Nephron progenitor cell (in vitro differentiated cells): ENCODE results near the gene TFAP2C.
"Not testable (repeated sequence)": the region's sequence is repeated elsewhere in the genome, so short reads cannot be mapped to it uniquely, and the experiment has no call there.

ENCODE experiments used
- DNase-seq: peaks from one replicate; pipeline ENCODE4 v3.0.0; 2021
- H3K27ac Mint-ChIP-seq: 2 replicates; pipeline ENCODE4 v1.8.0; 2021; ENCODE audit warnings: mild to moderate bottlenecking, moderate library complexity, mixed read lengths
- H3K27me3 Mint-ChIP-seq: 2 replicates; pipeline ENCODE4 v1.8.0; 2021; ENCODE audit warnings: mild to moderate bottlenecking, low read depth, mixed read lengths; ENCODE audit not compliant: poor library complexity
- H3K36me3 Mint-ChIP-seq: 2 replicates; pipeline ENCODE4 v1.8.0; 2021; ENCODE audit warnings: low read depth, mixed read lengths
- H3K4me1 Mint-ChIP-seq: 2 replicates; pipeline ENCODE4 v1.8.0; 2021; ENCODE audit warnings: mixed read lengths
- H3K4me3 Mint-ChIP-seq: 2 replicates; pipeline ENCODE4 v1.8.0; 2021; ENCODE audit warnings: mild to moderate bottlenecking, moderate library complexity, mixed read lengths
- H3K9me3 Mint-ChIP-seq: 2 replicates; pipeline ENCODE4 v1.8.0; 2021; ENCODE audit warnings: mild to moderate bottlenecking, moderate library complexity, mixed read lengths
- CTCF ChIP-seq: fragments of 200-600 bp; sonication (generic); IDR thresholded peaks from 2 replicates; pipeline ENCODE4 v1.5.0; 2021; ENCODE audit warnings: antibody characterized with exemption

The TFAP2C gene

DNA sequence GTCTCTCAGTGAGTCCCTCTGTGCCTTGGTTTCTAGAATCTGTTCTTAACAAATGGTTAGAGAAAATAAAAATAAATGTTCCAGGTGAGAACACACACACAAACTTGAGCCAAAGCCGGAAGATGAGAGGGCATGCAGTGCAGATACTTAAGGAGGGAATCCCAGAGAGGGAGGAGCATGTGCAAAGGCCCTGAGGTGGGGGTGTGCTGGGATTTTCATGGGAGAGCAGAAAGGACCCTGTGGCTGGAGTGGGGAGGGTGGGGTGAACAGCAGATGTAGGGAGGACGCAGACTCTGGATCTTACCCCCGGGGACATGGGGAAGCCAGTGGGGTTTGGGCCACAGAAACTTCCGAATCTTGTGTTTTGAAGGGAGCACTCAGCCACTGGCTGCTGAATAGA, 17.5 kb downstream of the TFAP2C start:
- no peak for DNase-seq
- Mint-ChIP-seq H3K36me3 (no peaks in the 10 kb centered on the region), H3K4me3 (no peak overlapping the region), H3K27me3 (peaks cover 27% of the 10 kb centered on the region), H3K9me3 (no peaks in the 10 kb centered on the region), H3K27ac (no peak overlapping the region), H3K4me1 (no peaks in the 10 kb centered on the region)
- no peak for TF ChIP-seq CTCF

DNA sequence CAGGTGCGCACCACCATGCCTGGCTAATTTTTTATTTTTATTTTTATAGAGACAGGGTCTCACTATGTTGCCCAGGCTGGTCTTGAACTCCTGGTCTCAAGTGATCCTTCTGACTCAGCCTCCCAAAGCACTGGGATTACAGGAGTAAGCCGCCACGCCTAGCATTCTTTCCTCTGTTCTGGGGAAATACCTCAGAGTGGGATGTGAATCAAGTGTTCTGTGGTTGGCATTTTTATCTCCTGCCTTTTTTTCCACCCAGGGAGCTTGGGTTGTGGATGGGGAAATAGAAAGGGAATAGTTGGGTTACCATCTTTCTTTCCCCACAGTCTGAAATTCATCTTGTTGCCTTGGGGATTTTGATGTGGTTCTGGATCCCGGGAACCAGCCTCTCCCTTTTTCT, 24.1 kb downstream of the TFAP2C start:
- H3K9me3 Mint-ChIP-seq = no peaks in the 10 kb centered on the region
- H3K36me3 Mint-ChIP-seq = no peaks in the 10 kb centered on the region
- H3K4me1 Mint-ChIP-seq = no peaks in the 10 kb centered on the region
- TF ChIP-seq CTCF = no peak
- H3K27ac Mint-ChIP-seq = no peak overlapping the region
- H3K4me3 Mint-ChIP-seq = no peak overlapping the region
- DNase-seq = no peak
- peaks cover 12% of the 10 kb centered on the region for H3K27me3 Mint-ChIP-seq

GRCh38 chr20:56656632-56657031, 27.5 kb downstream of the TFAP2C start:
- TF ChIP-seq CTCF = no peak
- no peak for DNase-seq

DNA sequence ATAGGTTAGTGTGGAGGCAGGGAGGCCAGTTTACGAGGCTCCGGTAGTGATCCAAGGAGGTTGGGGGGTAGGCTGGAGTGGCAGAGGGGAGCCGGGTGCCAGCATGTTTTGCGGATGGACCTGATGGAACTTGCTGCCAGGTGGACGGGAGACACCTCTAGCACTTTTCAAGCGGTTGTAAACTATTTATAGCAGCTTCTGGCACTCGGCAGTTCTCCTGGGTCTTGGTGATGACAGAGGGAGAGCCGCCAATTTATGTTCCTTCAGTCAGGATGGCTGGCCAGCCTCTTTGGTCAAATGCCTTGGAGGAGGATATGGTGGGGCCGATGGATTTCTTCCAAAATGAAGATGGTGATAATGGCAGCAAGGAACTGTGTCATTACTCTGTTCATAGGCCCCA, 28.8 kb downstream of the TFAP2C start:
- no peak overlapping the region for H3K27ac Mint-ChIP-seq
- no peak for TF ChIP-seq CTCF
- H3K9me3 Mint-ChIP-seq = no peaks in the 10 kb centered on the region
- H3K27me3 Mint-ChIP-seq = peaks cover 12% of the 10 kb centered on the region
- DNase-seq = no peak
- H3K4me1 Mint-ChIP-seq = no peaks in the 10 kb centered on the region
- no peak overlapping the region for H3K4me3 Mint-ChIP-seq
- H3K36me3 Mint-ChIP-seq = no peaks in the 10 kb centered on the region

More at GRCh38 chr20:56656632-56657031, 27.5 kb downstream of the TFAP2C start:
- no peaks in the 10 kb centered on the region for H3K36me3 Mint-ChIP-seq
- no peaks in the 10 kb centered on the region for H3K9me3 Mint-ChIP-seq
- H3K27ac Mint-ChIP-seq = no peak overlapping the region
- no peak overlapping the region for H3K4me3 Mint-ChIP-seq
- no peaks in the 10 kb centered on the region for H3K4me1 Mint-ChIP-seq
- H3K27me3 Mint-ChIP-seq = peaks cover 15% of the 10 kb centered on the region

GRCh38 chr20:56658341-56658947, 29.3 kb downstream of the TFAP2C start:
- not testable (repeated sequence) for H3K27ac Mint-ChIP-seq, H3K9me3 Mint-ChIP-seq, H3K36me3 Mint-ChIP-seq, H3K4me1 Mint-ChIP-seq, H3K4me3 Mint-ChIP-seq, DNase-seq
- H3K27me3 Mint-ChIP-seq = peaks cover 12% of the 10 kb centered on the region

DNA sequence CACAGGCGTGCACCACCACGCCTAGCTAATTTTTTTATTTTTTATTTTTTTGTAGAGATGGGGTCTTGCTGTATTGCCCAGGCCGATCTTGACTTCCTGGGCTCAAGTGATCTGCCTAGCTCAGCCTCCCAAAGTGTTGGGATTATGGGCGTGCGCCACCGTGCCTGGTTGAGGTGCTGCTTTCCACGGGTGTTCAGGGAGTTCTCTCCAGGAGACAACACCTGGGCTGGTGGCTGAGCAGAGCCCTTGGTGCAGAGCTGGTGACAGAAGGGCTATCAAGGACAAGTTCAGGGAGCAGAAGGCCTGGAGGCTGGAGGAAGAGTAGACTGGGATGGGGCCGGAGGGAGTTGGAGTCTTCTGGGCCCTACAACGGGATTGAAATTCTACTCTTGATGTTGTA, 34.6 kb downstream of the TFAP2C start:
- Mint-ChIP-seq H3K27me3 (peaks cover 12% of the 10 kb centered on the region), H3K9me3 (no peaks in the 10 kb centered on the region), H3K36me3 (no peaks in the 10 kb centered on the region), H3K4me3 (no peak overlapping the region), H3K4me1 (no peaks in the 10 kb centered on the region), H3K27ac (no peak overlapping the region)
- no peak for DNase-seq
- TF ChIP-seq CTCF = no peak
